Middle frontal gyrus (tissue), 1 donor: ENCODE data around the gene BMPR1B.

Source experiments
- DNase-seq: peaks from one replicate; pipeline ENCODE4 v3.0.0-alpha.2; 2015; ENCODE audit warnings: low spot score; ENCODE audit errors: extremely low spot score

BMPR1B gene

DNA sequence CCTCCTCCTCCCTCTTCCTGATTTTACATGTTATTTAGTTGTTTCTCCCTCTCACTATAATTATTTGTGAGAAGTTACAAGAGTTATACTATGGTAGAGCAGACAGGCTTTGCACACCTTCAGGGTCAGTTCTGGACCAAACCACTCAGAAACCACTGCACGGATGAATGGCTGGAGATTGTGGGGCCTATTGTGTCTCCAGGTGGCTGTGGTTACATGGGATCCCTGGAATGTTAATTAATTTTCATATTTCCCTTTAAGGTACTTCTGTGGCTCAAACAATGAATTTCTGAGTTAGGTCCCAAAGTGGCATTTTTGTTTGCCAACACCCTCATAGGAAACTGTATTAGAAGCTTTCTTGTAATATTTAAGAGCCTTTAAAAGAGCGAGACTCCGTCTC lies 151.9 kb downstream of the BMPR1B start:
- no peak for DNase-seq

DNA sequence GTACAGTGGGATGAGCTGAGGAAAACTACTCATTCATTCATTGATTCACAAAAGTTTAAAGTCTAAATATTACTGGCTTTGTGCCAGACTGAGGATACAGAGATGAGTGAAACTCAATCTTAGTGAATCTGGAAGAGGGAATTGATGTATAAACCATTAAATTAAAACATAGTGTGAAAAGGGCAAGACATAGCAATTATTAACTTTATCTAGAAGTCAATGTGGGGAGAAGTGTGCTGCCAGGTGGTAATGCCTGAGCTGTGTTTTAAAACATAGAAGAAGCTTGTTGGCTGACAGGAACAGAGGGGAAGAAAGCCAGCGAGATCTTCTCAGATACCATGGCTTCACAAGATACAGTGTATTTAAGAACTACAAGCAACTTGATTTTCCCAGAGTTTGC lies 153.4 kb downstream of the BMPR1B start:
- DNase-seq, result no peak

DNA sequence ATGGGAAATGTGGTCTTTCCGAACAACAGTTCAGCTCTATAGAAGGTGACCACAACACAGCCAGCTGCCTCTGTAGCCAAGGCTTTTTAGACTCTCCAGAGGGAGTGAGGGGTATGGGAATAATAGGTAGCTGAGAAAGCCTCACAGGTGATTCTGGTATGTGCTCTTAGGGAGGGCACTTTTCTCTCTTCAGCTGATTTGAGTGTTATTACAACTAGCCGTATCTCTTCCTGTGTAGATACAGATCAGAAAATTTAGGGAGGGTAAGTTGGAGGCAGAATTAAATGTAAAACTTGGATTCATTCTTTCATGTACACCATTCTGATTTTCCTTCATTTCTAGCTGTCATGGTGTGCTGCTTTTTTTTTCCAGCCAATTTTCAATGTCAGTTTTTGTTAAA lies 154.9 kb downstream of the BMPR1B start:
- DNase-seq, result no peak

DNA sequence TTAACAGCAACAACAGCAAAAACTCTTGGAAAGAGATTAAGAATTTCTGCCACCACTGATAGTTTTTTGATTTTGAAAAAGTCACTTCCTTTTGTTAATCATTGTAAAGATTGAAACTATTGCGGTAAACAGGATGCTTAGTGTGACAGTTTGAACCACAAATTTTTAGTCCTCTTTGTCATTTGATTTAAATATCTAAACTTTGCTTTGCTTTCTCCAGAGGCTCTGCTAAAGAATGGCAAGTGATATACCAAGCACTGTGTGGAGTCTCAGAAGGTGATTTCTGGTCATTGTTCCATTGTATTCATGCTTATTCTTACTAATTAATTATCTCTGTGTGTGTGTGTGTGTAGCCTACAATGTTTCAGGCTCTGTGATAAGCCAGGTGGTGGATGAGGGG lies 155.6 kb downstream of the BMPR1B start:
- no peak for DNase-seq

GRCh38 chr4:94917146-94917545 lies 159.4 kb downstream of the BMPR1B start:
- no peak for DNase-seq

DNA sequence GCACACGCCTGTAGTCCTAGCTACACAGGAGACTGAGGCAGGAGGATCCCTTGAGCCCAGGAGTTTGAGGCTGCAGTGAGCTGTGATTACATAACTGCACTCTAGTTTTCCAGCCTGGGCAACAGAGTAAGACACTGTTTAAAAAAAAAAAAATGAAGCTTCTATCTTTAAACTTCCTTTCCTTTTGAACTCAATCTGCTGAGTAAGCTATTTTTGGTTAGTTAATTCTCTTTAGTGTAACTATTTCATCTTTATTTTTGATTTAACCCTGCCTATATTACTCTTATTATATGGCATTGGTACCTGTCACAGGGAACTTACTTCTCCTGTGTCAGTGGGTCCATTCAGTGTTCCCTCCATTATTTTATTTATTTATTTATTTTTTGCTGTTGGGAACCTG lies 160.8 kb downstream of the BMPR1B start:
- no peak for DNase-seq

- DNase-seq, result no peak
Measured at GRCh38 chr4:94920369-94920768, 162.6 kb downstream of the BMPR1B start.

DNA sequence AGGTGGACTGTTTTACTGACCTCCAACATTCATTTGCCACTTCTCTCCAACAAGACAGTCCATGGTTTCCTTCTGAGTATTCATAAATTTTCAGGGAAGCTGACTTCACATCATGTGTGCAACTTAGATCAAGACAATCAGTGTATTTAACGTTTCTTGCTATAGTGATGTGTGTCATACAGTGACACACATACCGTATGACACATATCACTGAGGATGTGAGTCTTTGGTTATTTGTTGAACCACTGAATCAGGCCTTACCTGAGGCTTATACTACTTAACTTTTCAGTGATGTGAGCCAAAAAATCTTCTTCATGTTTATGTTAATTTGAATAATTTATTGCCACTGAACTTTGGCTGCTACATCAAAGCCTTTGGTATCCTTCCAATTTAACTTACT lies 166.8 kb downstream of the BMPR1B start:
- DNase-seq, result no peak

DNA sequence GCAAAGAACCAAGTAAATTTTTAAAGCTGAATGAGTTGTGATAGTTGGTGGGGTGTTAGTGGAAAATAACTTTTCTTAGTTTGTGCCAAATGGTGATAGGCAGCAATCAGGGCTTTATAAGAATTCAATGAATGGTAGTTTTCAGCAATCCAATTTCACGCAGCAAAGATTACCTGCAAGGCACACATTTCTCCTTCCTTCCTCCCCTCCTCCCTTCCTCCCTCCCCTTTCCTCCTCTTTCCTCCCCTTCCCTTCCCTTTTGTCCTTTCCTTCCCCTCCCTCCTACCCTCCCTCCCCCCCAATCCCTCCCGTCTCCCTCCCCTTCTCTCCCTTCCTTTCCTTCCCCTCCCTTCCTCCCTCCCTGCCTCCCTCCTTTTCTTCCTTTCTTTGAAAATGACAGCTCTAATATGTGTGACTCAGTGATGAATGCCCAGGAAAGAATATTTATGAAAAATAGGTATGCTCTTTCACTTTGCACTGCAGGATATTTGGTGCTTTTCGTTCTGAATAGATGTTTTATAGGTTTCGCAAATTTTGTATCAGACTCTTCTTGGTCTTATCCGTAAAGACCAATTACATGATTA lies 168.1 kb downstream of the BMPR1B start:
- DNase-seq, result no peak

DNA sequence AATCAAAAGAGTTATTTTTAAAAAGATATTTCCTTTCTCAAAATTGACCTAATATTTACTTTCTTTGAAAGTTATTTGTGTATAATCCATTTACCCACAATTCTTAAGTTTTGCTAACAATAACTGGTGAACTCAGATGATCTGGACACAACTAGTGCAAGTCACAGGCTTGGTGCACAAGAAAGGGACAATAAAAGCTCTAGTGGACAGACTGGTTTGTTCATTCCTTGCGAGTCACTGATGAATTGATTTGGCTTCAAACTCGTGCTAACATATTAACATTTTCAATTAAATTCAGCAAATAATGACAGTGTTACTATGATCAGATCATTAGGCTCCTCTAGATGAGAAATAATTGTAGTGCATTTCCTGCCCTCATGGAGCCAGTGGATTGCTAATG lies 169.2 kb downstream of the BMPR1B start:
- no peak for DNase-seq

DNA sequence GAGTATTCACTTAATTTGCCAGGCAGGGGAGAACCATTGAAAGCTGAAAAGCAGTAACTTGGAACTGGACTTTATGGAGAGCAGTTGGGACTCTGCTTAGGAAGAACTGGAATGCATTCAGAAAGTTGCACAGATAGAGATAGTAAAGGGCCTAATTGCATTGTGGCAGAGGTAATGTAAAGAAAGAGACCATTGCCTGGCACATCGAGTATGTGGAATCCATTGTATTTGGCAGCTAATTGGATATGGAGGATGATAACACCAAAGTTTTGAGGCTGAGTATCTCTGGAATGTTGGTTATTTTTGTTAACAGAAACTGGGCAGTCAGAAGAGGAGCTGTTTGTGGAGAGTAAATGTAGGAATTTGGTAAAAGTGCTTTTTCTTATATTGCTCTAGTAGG lies 169.9 kb downstream of the BMPR1B start:
- DNase-seq, result no peak

GRCh38 chr4:94929696-94930095 lies 171.9 kb downstream of the BMPR1B start:
- DNase-seq, result no peak

- DNase-seq, result no peak
Measured at GRCh38 chr4:94931626-94932025, 173.9 kb downstream of the BMPR1B start.

GRCh38 chr4:94932366-94932765 lies 174.6 kb downstream of the BMPR1B start:
- DNase-seq, result no peak

- no peak for DNase-seq
Measured at GRCh38 chr4:94933799-94934198, 176.0 kb downstream of the BMPR1B start.

DNA sequence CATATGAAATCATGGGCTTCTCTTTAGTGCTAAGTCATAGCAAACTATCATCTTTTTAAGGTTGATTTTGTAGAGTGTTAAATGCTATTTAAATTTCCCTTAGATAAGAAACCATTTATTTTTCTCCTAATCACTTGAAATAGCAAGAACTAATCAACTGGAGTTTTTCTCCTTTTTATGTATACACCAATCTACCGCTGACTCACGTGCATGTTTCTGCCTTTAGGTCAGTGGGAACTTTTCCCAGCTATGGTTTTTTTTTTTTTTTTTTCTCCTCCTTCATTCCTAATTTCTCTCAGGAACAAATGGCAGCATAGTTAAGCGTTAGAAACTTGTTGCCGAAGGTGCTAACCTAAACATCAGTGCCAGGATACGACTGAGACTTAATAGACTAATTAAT lies 176.4 kb downstream of the BMPR1B start:
- DNase-seq, result no peak

GRCh38 chr4:94934864-94935263 lies 177.1 kb downstream of the BMPR1B start:
- no peak for DNase-seq

DNA sequence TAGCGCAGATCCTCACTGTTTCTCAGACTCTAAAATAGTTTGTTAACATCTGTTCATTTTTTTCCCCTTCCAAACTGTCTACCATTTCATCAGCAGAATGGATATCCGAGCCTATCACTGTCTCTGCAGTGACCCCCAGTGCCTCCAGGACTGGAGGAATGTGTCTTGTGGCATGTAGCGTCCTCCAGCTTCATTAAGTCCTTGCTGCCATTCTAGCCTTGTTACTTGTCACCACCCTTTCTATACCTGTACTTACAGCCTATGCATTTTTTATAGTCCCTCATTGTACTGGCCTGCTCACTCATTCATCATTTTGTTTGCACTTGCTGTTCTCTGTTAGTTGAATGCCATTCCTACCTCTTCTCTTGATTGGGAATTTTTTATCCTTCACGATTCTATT lies 179.1 kb downstream of the BMPR1B start:
- no peak for DNase-seq

- DNase-seq, result no peak
Measured at GRCh38 chr4:94939791-94940519, 182.2 kb downstream of the BMPR1B start.

- DNase-seq, result no peak
Measured at GRCh38 chr4:94940520-94940908, 182.8 kb downstream of the BMPR1B start.

DNA sequence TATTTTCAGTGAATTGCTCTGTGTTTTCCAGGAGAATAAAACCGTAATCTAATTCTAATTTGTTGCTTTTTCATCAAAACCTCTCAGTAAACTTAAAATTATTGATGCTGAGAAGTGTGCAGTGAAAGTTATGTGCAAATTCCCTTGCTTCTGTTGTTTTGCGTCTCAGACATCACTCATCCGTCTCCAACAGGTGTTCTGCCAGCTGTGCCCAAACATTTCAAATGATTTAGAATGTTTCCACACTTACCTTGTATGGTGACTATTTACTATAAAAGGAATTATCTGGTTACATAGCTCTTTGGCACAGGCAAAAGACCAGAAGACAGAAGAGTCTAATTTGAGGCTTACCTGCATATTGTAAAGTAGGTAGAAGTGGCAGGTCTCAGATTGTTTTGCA lies 184.0 kb downstream of the BMPR1B start:
- DNase-seq, result no peak

DNA sequence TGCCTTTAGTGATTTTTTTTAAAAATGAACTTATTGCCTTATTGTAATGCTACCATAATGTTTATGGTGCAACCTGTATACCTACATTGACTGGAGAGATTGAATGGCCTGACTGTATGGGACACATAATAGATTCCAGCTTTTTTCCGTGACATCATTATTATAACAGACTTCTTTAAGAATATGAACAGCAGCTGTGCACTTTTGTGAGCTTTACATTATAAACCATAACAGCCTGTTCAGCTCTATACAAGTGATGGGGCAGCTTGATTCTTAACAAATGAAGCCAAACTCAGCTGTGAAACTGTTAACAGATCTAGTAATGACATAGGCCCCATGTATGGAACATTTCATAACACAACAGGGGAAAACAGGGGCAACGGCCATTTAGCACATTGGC lies 187.0 kb downstream of the BMPR1B start:
- DNase-seq, result no peak

GRCh38 chr4:94947681-94948108 lies 189.9 kb downstream of the BMPR1B start:
- DNase-seq, result no peak
